AG04450 (cell line): ENCODE measurements around the gene HES5. TPM values are rescaled to one million over a fixed set of nuclear protein-coding genes. Genes with fewer than 3 reads are reported as not detected.

Experiments used
- CTCF ChIA-PET: fragments of 300-600, 350-600 bp; formaldehyde crosslinking; extraction: SDS; loops from one replicate; lab custom pipeline; 2022; ENCODE audit warnings: antibody characterized with exemption, inconsistent platforms; lab: Charles Lee
- POLR2A ChIA-PET: fragments of 350-600 bp; formaldehyde crosslinking; extraction: SDS; loops from one replicate; lab custom pipeline; 2021; ENCODE audit warnings: antibody characterized with exemption, inconsistent platforms; lab: Yijun Ruan, JAX
- DNase-seq: peaks from one replicate; pipeline ENCODE4 v3.0.0-alpha.2; 2011; ENCODE audit warnings: low read depth, low spot score
- H3K27ac ChIP-seq: one replicate; pipeline ENCODE4 v1.5.1; 2012; ENCODE audit warnings: low read depth, low read length, control low read depth
- H3K27me3 ChIP-seq: one replicate; pipeline ENCODE4 v1.6.0; 2012; ENCODE audit warnings: low read length; ENCODE audit not compliant: control insufficient read depth, insufficient read depth
- H3K4me3 ChIP-seq: 2 replicates; pipeline ENCODE4 v1.5.1; 2011; ENCODE audit warnings: mild to moderate bottlenecking, low read depth, low read length, control low read depth
- H3K9me3 ChIP-seq: 2 replicates; pipeline ENCODE4 v1.5.1; 2012; ENCODE audit warnings: low read length; ENCODE audit not compliant: control insufficient read depth, insufficient read depth
- polyA plus RNA-seq: library from polyadenylated mRNA; depleted of rRNA; stranded (reverse); fragments of >200 nt; gene quantifications from 2 replicates; pipeline ENCODE4 v1.2.3, GENCODE V29; 2011
- TF ChIP-seq, protein P1 (sequence below): IDR thresholded peaks from 2 replicates; pipeline ENCODE4 v1.5.1; 2011; ENCODE audit warnings: low read depth, low read length, control low read depth, inconsistent platforms

The HES5 gene
- polyA plus RNA-seq, 1 experiment = not detected

DNA sequence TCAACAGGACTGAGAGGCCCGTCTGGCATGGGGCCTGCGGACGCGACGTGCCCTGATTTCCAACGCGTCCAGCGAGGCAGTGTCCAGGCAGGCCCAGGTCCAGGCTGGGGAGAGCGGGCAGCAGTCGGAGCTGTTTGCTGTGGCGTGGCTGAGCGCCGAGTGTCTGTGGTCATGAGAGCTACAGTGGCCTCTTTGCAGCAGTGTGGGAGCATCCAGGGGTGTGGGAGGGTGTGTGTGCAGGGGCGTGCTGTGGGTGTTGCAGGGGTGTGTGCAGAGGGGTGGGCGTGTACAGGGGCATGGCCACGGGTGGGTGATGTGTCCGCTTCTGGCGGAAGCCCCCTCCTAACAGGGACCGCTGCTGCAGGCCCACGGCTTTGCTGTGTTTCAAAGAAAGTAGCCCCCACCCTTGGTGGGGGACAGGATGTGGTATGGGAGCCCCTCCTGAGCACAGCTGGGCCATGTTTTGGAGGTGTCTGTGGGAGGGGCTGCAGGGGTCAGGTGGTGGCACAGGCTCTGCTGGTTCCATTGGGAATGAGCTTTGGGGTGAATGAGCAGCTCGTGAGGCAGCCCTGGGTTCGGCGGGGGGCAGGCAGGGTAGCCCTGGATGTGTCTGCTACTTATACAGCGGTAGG, 36.3 kb downstream of the HES5 start:
- CTCF ChIA-PET = no interaction called here
- Histone ChIP-seq H3K4me3 (no peak overlapping the region), H3K27ac (no peak overlapping the region), H3K27me3 (peaks cover 22% of the 10 kb centered on the region), H3K9me3 (peaks cover 10% of the 10 kb centered on the region)
- POLR2A ChIA-PET = no interaction called here
- TF ChIP-seq, protein P1, sequence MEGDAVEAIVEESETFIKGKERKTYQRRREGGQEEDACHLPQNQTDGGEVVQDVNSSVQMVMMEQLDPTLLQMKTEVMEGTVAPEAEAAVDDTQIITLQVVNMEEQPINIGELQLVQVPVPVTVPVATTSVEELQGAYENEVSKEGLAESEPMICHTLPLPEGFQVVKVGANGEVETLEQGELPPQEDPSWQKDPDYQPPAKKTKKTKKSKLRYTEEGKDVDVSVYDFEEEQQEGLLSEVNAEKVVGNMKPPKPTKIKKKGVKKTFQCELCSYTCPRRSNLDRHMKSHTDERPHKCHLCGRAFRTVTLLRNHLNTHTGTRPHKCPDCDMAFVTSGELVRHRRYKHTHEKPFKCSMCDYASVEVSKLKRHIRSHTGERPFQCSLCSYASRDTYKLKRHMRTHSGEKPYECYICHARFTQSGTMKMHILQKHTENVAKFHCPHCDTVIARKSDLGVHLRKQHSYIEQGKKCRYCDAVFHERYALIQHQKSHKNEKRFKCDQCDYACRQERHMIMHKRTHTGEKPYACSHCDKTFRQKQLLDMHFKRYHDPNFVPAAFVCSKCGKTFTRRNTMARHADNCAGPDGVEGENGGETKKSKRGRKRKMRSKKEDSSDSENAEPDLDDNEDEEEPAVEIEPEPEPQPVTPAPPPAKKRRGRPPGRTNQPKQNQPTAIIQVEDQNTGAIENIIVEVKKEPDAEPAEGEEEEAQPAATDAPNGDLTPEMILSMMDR = no peak
- DNase-seq = no peak

GRCh38 chr1:2493218-2493617, 36.8 kb downstream of the HES5 start:
- peaks cover 22% of the 10 kb centered on the region for H3K27me3 ChIP-seq
- no peak overlapping the region for H3K4me3 ChIP-seq
- DNase-seq = no peak
- no peak overlapping the region for H3K27ac ChIP-seq
- peaks cover 16% of the 10 kb centered on the region for H3K9me3 ChIP-seq
- TF ChIP-seq, protein P1 = no peak
- ChIA-PET CTCF (no interaction called here), POLR2A (no interaction called here)

DNA sequence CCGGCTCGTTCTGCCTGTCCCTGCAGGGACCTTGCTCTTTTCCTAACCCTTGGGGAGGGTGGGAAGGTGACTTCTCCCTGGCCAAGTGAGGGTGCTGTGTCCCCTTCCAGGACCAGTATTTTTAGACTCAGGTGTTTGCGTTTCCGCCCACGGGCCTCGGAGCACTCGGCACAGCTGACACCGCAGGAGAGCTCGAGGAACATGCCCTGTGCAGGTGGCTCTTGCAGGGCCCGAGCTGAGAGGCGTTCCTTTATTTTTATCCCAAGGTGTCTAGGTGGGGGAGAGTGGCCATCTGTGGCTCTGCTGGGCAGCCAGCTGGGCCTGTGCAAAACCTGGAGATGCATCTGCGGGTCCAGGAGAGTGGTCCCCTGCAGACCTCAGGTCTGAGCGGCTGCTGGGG, 38.0 kb downstream of the HES5 start:
- TF ChIP-seq, protein P1 = no peak
- CTCF ChIA-PET = no interaction called here
- H3K4me3 ChIP-seq = no peak overlapping the region
- H3K27me3 ChIP-seq = peaks cover 22% of the 10 kb centered on the region
- no peak for DNase-seq
- H3K9me3 ChIP-seq = peaks cover 26% of the 10 kb centered on the region
- POLR2A ChIA-PET = no interaction called here
- no peak overlapping the region for H3K27ac ChIP-seq

DNA sequence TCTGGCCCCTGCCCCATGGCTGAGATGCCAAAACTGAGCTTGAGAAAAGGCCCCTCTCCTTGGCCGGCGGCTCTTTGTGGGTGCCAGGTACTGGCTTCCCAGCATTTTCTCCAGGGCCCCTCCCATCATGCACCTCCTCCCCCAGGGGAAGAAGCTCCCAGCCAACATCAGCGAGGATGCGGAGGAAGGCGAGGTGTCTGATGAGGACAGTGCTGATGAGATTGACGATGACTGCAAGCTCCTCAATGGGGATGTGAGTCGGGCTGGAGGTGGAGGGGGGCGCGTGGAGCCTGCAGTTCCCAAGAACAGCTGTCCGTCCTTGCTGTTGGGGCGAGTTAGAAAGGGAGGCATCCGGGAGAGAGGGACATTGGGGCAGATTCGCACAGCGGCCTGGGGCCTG, 40.4 kb downstream of the HES5 start:
- ChIA-PET POLR2A (no interaction called here), CTCF (no interaction called here)
- Histone ChIP-seq H3K27ac (no peak overlapping the region), H3K9me3 (peaks cover 26% of the 10 kb centered on the region), H3K4me3 (no peak overlapping the region), H3K27me3 (peaks cover 20% of the 10 kb centered on the region)
- no peak for DNase-seq
- TF ChIP-seq, protein P1 = no peak

GRCh38 chr1:2488688-2489087, 41.4 kb downstream of the HES5 start:
- POLR2A ChIA-PET = no interaction called here

More at GRCh38 chr1:2488688-2489087, 41.4 kb downstream of the HES5 start:
- CTCF ChIA-PET = no interaction called here
- DNase-seq = no peak
- TF ChIP-seq, protein P1 = no peak
- Histone ChIP-seq H3K27ac (no peak overlapping the region), H3K27me3 (peaks cover 13% of the 10 kb centered on the region), H3K4me3 (no peak overlapping the region), H3K9me3 (peaks cover 26% of the 10 kb centered on the region)
